GM13976 (cell line): ENCODE data around the gene MDN1.

ENCODE experiments used
- DNase-seq: peaks from one replicate; pipeline ENCODE4 v3.0.0; 2012; ENCODE audit warnings: low spot score
- CTCF ChIP-seq: IDR thresholded peaks from 2 replicates; pipeline ENCODE4 v1.5.1; 2012; ENCODE audit warnings: borderline replicate concordance, mild to moderate bottlenecking; ENCODE audit not compliant: insufficient read depth; ENCODE audit errors: extremely low read depth, missing control alignments, control extremely low read depth
- in situ Hi-C: fragments of 300-500 bp; cut with MboI; formaldehyde crosslinking; loops from one replicate; pipeline ENCODE4 v1.12.0; 2022; ENCODE audit warnings: low sequenced_read_pairs, mixed read lengths, inconsistent platforms; ENCODE audit not compliant: unreplicated experiment

MDN1 gene

GRCh38 chr6:89657445-89658158, 162.0 kb downstream of the MDN1 start:
- in situ Hi-C loops, result no loop called here
- DNase-seq, result no peak

GRCh38 chr6:89655122-89655521, 164.5 kb downstream of the MDN1 start:
- in situ Hi-C loops, result no loop called here
- TF ChIP-seq CTCF, result no peak
- DNase-seq, result no peak

More at GRCh38 chr6:89657445-89658158, 162.0 kb downstream of the MDN1 start:
- no peak for TF ChIP-seq CTCF

GRCh38 chr6:89650579-89650978, 169.0 kb downstream of the MDN1 start:
- no peak for DNase-seq
- in situ Hi-C loops, result no loop called here
- TF ChIP-seq CTCF, result no peak

GRCh38 chr6:89649682-89650081, 169.9 kb downstream of the MDN1 start:
- in situ Hi-C loops, result no loop called here
- no peak for DNase-seq
- TF ChIP-seq CTCF, result no peak

- TF ChIP-seq CTCF, result no peak
- in situ Hi-C loops, result no loop called here
- DNase-seq, result no peak
Measured at GRCh38 chr6:89644864-89645263, 174.7 kb downstream of the MDN1 start.

GRCh38 chr6:89643406-89643805, 176.2 kb downstream of the MDN1 start:
- no peak for TF ChIP-seq CTCF
- DNase-seq, result no peak
- in situ Hi-C loops, result no loop called here
